ENCODE results near the gene DTNB. TPM values are rescaled to one million over a fixed set of nuclear protein-coding genes. Genes with fewer than 3 reads are reported as not detected.
"Not testable (repeated sequence)": the region's sequence is repeated elsewhere in the genome, so short reads cannot be mapped to it uniquely, and the experiment has no call there.

Gene DTNB
- total and polyA plus RNA-seq, 2 of the 4 experiments (the other 2 are of a cell fraction): 3.8 to 5.3 TPM

DNA sequence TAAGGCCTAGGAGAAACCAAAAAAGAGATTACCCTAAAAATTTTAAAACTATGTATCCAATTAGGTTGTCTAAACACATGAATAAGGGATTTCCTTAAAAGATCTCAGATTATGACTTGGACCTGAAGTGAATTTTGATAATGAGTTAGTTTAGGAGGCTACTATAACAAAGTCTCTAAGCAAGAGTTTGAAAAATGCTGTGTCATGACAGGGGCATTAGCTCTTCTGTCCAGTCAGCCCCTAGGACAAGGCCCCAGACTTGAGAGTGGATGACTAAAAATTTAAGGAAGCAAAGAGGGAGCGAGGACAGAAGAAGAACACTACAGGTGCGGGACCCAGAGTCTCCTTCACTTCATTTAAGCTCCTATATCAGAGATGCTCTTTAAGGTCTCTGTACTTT lies 135.9 kb downstream of the DTNB start:
- POLR2A ChIA-PET (ENCODE audit: unreplicated experiment): no interaction called here
- dilution Hi-C loops (cut with HindIII; ENCODE audit: low sequenced_read_pairs, unreplicated experiment) (no loop called here), in situ Hi-C loops (cut with MboI; ENCODE audit: low sequenced_read_pairs) (no loop called here), intact Hi-C loops (cut with micrococcal nuclease) (no loop called here)
- no peak overlapping the region for H3K14ac ChIP-seq (replicated peaks; ENCODE audit: low read depth, low read length)
- no peaks in the 10 kb centered on the region for H3K9me1 ChIP-seq (ENCODE audit: insufficient read depth, low read length)
- H2BK15ac ChIP-seq (ENCODE audit: low read depth, low read length): no peak overlapping the region
- no peaks in the 10 kb centered on the region for H3K36me3 ChIP-seq (ENCODE audit: control insufficient read depth, insufficient read depth, low read length)
- H2AK9ac ChIP-seq (replicated peaks; ENCODE audit: low read depth, low read length, poor library complexity): no peak overlapping the region
- no peaks in the 10 kb centered on the region for H3K4me1 ChIP-seq (ENCODE audit: control insufficient read depth, insufficient read depth, low read length)
- no peak overlapping the region for H3K56ac ChIP-seq (ENCODE audit: extremely low read depth, insufficient read depth, low read length)
- no peak overlapping the region for H3K4ac ChIP-seq (ENCODE audit: low read depth, low read length)
- H3K4me2 ChIP-seq (ENCODE audit: low read depth, low read length): no peak overlapping the region
- no CpG with 5 or more reads among the region's 2 CpGs for WGBS, 2 experiments (ENCODE audit: extremely low coverage in 2 of 2, insufficient read length in 1 of 2)
- ATAC-seq (ENCODE audit: low read depth): no peak
- CTCF ChIA-PET: no interaction called here
- no peaks in the 10 kb centered on the region for H4K20me1 ChIP-seq (ENCODE audit: insufficient read depth, low read length)
- no peak overlapping the region for H3K9ac ChIP-seq (ENCODE audit: low read depth, low read length)
- H3K23ac ChIP-seq (ENCODE audit: low read depth, low read length): no peak overlapping the region
- H3K18ac ChIP-seq (ENCODE audit: low read depth, low read length): no peak overlapping the region
- no peak overlapping the region for H3K27ac ChIP-seq (ENCODE audit: insufficient read depth, low read length)
- no peak overlapping the region for H4K8ac ChIP-seq (ENCODE audit: low read depth in 2 of 2, low read length in 2 of 2)
- H2AFZ ChIP-seq (replicated peaks; ENCODE audit: low read length, poor library complexity): no peak overlapping the region
- H4K91ac ChIP-seq (ENCODE audit: insufficient read depth, low read depth, low read length): no peak overlapping the region
- H3K4me3 ChIP-seq (ENCODE audit: insufficient read depth, low read depth, low read length): no peak overlapping the region
- no peak overlapping the region for H2BK20ac ChIP-seq (ENCODE audit: low read depth, low read length)
- no peak overlapping the region for H2AK5ac ChIP-seq (ENCODE audit: low read depth, low read length)
- no peaks in the 10 kb centered on the region for H3K9me3 ChIP-seq (ENCODE audit: control insufficient read depth, insufficient read depth, low read length)
- H4K5ac ChIP-seq (ENCODE audit: low read depth, low read length): no peak overlapping the region
- H2BK120ac ChIP-seq (ENCODE audit: low read depth, low read length): no peak overlapping the region
- no TSS peak for BruUV-seq (replicated peaks)
- no peaks in the 10 kb centered on the region for H3K79me1 ChIP-seq (ENCODE audit: low read depth in 1 of 2, low read length in 2 of 2)
- peak; percentile 31 for TF ChIP-seq MAFK (IDR thresholded peaks at IDR 0.05; ENCODE audit: low read depth, low read length)
- TF ChIP-seq NFE2L2 (IDR thresholded peaks at IDR 0.05; ENCODE audit: low read depth, low read length): peak; percentile 83
- no peak for TF ChIP-seq CHD1 (IDR thresholded peaks at IDR 0.05; ENCODE audit: low read depth, low read length)
- DNase-seq: no peak
- no peaks in the 10 kb centered on the region for H3K27me3 ChIP-seq (ENCODE audit: control insufficient read depth, insufficient read depth, low read length)
- no peak overlapping the region for H2BK5ac ChIP-seq (ENCODE audit: low read depth, low read length, poor library complexity, severe bottlenecking)

- H2BK15ac ChIP-seq (ENCODE audit: low read depth, low read length); BruUV-seq (replicated peaks); H2BK5ac ChIP-seq (ENCODE audit: low read depth, low read length, poor library complexity, severe bottlenecking); H3K9me3 ChIP-seq (ENCODE audit: control insufficient read depth, insufficient read depth, low read length); H3K14ac ChIP-seq (replicated peaks; ENCODE audit: low read depth, low read length); H4K5ac ChIP-seq (ENCODE audit: low read depth, low read length); H3K27ac ChIP-seq (ENCODE audit: insufficient read depth, low read length); H2AK9ac ChIP-seq (replicated peaks; ENCODE audit: low read depth, low read length, poor library complexity); H3K4me1 ChIP-seq (ENCODE audit: control insufficient read depth, insufficient read depth, low read length); H2AFZ ChIP-seq (replicated peaks; ENCODE audit: low read length, poor library complexity); H4K8ac ChIP-seq (ENCODE audit: low read depth in 2 of 2, low read length in 2 of 2); DNase-seq; H3K18ac ChIP-seq (ENCODE audit: low read depth, low read length); ATAC-seq (ENCODE audit: low read depth); H3K79me1 ChIP-seq (ENCODE audit: low read depth in 1 of 2, low read length in 2 of 2); H3K9me1 ChIP-seq (ENCODE audit: insufficient read depth, low read length); H3K27me3 ChIP-seq (ENCODE audit: control insufficient read depth, insufficient read depth, low read length); CTCF ChIA-PET; H3K4me3 ChIP-seq (ENCODE audit: insufficient read depth, low read depth, low read length); H2BK120ac ChIP-seq (ENCODE audit: low read depth, low read length); H2AK5ac ChIP-seq (ENCODE audit: low read depth, low read length); H4K20me1 ChIP-seq (ENCODE audit: insufficient read depth, low read length); H3K36me3 ChIP-seq (ENCODE audit: control insufficient read depth, insufficient read depth, low read length); H3K4me2 ChIP-seq (ENCODE audit: low read depth, low read length); in situ Hi-C loops (cut with MboI; ENCODE audit: low sequenced_read_pairs); H4K91ac ChIP-seq (ENCODE audit: insufficient read depth, low read depth, low read length); H2BK20ac ChIP-seq (ENCODE audit: low read depth, low read length); H3K23ac ChIP-seq (ENCODE audit: low read depth, low read length); H3K56ac ChIP-seq (ENCODE audit: extremely low read depth, insufficient read depth, low read length); POLR2A ChIA-PET (ENCODE audit: unreplicated experiment); H3K4ac ChIP-seq (ENCODE audit: low read depth, low read length); dilution Hi-C loops (cut with HindIII; ENCODE audit: low sequenced_read_pairs, unreplicated experiment); intact Hi-C loops (cut with micrococcal nuclease); H3K9ac ChIP-seq (ENCODE audit: low read depth, low read length): not testable (repeated sequence)
- WGBS, 2 experiments (ENCODE audit: extremely low coverage in 2 of 2, insufficient read length in 1 of 2): 95% methylated on average over 20 of the region's 52 CpGs; no CpG with 5 or more reads in 1 of the 2 experiments
These were observed 137.7 kb downstream of the DTNB start for GRCh38 chr2:25535411-25536289.
